Measurements from ENCODE around the gene DUSP16.
"Not testable (repeated sequence)": the region's sequence is repeated elsewhere in the genome, so short reads cannot be mapped to it uniquely, and the experiment has no call there.

Gene DUSP16

DNA sequence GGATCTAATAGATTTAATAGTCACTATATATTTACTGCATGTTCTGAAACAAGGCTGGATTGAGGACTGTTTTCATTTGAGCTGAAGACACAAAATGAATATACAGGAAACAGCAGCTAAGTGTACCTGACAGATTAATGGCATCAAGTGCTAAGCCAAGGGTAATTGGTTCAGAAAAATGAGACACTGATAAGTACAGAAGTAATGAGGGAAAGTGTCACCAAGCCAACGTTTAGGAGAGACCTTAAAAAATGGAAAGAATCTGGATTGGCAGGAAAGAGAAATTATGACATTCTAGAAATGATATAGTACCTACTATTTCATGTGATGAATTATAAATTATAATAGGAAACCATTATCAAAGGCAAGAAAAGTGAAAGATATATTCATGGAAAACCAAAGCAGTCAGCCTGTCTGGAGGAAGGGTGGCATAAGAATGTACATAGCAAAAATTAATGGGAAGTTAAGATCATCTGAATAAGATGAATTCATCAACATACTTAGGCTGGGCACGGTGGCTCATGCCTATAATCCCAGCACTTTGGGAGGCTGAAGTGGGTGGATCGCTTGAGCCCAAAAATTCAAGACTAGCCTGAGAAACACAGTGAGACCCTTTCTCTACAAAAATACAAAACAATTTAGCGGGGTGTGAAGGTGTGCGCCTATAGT, 21.0 kb upstream of the DUSP16 start:
- DNase-seq (ENCODE audit: low read depth in 2 of 2) = no peak

DNA sequence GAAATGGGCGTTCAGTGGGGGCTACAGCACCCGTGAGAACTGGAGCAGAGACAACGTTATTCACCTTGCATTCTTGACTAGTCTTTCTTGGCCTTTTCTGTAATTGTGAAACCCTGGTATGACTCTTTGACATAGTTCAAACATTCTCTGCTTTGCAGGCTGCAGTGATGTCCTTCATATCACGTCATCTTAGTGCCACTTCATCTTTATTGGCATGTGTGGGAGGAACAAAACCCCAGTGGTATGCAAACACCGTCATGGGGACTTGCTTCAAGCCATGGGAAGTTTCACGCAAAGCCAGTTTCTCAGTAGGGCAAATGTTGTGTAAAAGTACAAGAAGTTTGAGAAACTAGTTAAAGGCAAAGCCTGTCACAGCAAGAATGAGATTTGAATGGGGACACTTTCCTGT, 20.2 kb upstream of the DUSP16 start:
- no peak for DNase-seq (ENCODE audit: low read depth in 2 of 2)

DNA sequence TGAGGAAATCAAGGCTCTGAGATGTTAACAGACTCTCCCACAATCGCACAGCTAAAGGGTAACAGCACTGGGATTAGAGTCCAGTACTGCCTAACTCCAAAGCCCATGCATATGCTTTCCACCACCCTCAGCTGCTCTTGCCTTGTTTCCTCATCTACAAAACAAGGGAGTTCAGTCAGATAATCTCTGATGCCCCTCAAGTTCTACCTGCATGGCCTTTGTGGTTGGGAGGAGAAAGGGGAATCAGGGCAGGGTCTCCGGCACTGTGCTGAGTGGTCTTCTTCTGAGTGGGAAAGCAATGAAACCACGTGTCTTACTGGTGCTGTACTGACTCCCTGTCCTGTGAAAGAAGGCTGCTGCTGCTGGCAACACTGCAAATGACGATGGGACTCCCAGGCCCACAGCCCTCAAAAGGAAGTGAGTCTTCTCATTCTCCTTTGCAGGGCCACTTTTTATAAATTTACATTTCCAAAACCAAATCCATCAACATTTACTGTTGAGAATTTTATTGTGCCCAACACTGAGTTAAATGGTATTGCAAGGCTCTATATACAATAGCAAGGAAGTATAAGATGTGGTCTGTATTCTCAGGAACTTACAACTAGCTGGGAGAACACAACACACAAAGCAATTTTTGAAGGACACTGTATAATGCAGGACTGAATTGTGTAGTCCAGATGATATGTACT, 19.7 kb upstream of the DUSP16 start:
- DNase-seq (ENCODE audit: low read depth in 2 of 2) = no peak

DNA sequence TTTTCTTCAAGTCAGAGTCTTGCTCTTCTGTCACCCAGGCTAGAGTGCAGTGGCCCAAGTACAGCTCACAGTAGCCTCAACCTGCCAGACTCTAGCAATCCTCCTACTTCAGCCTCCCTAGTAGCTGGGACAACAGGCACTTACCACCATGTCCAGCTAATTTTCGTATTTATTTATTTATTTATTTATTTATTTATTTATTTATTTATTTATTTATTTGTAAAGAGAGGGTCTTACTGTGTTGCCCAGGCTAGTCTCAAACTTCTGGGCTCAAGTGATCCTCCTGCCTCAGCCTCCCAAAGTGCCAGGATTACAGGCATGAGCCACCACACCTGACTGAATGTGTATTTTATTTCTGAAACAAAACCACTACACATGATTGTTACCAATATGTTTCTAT, 18.1 kb upstream of the DUSP16 start:
- not testable (repeated sequence) for DNase-seq (ENCODE audit: low read depth in 2 of 2)

DNA sequence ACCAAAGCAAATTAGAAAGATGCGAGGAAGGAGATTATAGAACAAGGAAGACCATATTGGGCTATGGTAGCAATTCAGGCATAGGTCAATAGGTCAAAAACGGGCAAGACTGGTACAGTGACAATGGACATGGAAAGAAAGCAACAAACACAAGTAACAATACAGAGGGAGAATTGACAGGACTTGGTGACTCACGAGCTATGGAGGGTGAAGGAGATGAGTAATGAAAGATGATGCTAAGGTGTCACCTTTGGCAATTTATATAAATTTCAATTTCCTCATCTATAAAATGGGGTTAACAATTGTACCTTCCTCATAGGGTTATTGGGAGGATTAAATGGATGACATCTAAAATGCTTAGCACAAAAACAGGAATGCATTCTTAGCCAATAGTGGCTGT, 15.1 kb upstream of the DUSP16 start:
- no peak for DNase-seq (ENCODE audit: low read depth in 2 of 2)

DNA sequence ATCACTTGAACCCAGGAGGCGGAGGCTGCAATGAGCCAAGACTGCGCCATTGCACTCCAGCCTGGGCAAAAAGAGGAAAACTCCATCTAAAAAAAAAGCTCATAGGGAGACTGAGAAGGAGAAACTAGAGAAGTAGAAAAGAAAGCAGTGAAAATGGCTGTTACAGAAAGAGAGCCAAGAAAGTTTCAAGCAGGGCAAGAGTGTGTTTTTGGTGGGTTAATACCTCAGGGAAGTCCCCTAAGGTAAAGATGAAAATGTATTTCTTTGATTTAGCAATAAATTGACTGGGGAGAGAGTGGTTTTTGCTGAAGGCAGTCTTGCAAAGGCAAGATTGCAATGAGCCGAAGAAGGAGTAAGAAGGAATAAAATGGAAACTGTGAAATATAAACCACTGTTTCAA, 10.0 kb upstream of the DUSP16 start:
- DNase-seq (ENCODE audit: low read depth in 2 of 2) = no peak

DNA sequence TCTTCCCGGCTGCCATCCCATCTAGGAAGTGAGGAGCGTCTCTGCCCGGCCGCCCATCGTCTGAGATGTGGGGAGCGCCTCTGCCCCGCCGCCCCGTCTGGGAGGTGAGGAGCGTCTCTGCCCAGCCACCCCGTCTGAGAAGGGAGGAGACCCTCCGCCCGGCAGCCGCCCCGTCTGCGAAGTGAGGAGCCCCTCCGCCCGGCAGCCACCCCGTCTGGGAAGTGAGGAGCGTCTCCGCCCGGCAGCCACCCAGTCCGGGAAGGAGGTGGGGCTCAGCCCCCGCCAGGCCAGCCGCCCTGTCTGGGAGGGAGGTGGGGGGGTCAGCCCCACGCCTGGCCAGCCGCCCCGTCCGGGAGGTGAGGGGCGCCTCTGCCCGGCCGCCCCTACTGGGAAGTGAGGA, 3.3 kb upstream of the DUSP16 start:
- not testable (repeated sequence) for DNase-seq (ENCODE audit: low read depth in 2 of 2)

DNA sequence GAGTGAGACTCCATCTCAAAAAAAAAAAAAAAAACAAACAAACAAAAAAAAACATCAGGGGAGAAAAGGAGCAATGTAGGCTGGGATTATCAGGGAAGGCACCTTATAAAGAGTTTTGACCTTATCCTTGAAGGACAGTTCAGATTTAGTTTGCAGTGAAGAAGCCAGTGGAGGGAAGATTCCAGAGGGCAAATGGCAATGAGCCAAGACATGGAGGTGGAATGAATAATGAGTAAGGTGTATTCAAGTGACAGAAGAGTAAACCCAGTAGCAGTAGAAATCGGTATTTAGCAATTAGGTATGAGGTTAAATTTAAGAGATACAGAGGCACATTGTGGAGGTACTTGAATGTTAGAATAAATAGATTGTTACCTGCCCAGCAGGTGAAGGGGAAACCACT, 2.2 kb upstream of the DUSP16 start:
- DNase-seq (ENCODE audit: low read depth in 2 of 2) = no peak

DNA sequence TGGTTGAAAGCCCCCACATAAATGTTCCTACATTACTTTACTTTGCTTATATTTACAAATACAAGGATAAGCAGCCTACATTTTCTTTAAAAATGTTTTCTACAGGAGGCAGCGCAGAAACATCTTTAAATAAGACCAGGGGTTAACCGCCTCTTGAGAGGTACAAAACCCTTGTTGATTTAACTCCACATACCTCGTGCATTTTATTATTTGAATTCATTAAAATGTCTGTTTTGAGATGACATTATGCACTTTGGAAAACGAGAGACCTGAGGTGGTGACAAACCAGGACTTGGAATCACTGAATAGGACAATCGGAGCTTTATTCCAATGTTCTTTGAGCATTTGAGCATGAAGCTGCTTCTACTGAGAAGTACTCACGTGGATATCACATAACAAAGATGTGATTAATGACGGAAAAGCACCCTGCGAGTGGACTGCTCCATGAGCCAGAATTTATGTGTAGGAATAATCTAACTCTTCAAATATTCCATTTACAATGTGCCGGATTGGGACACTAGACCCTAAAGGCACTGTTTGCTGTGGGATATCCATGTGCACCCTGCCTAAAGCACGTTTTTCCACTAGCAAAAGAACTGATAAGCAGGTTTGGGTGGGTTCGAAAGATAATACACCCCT, 746 bp upstream of the DUSP16 start:
- DNase-seq (ENCODE audit: low read depth in 2 of 2) = no peak

DNA sequence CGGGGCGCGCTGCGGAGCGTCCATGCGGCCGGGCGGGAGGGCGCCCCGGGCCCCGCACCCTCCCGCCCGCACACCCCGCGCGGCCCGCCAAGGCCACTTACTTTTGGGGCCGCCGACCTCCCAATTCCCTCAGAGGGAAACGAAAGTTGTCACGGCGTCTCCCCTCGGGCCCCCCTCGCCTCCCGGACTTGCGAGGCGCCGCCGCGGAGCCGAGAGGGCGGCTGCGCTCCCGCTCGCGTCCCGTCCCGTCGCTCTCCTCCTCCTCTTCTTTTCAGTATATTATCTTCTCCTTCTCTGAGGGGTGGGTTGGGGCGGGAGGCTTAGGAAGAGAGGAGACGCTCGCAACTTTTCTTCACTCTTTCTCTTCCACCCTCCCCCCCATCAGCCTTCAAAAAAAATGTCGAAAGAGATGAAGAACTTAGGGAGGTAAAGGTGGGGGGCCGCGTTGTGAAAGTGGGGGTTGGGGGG, 613 bp downstream of the DUSP16 start:
- no peak for DNase-seq (ENCODE audit: low read depth in 2 of 2)

DNA sequence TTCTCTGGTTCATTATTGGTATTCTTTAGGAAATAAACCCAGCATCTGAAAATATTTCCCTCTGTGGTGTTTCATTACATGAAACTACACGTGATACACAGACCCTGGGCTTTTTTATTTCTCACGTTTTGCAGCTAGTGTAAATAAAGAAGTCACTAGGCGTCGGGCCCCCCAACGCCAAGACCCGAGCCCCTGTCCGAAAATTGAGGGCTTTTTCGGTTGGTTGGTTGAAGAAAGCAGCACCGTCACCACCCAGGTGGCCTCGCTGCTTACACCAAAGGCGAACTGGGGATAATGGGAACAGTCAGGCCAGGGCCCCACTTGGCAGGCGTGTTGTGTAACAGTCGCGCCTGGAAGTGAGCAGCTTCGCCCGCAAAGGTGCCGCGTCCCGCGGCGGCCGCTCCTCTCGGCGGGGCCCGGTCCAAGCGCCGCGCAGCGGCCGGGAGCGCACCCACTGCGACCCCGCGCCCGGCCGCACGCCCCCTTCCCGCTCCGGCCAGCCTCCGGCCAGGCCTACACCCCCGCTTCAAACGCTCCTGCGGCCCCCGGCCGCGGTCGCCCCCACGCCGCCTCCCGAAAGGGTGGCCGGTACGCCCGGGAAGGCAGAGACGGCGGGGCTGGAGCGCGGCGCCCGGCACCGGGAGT, 1.2 kb downstream of the DUSP16 start:
- peak in 1 of 2 donors; percentile 29 for DNase-seq (ENCODE audit: low read depth in 2 of 2)

DNA sequence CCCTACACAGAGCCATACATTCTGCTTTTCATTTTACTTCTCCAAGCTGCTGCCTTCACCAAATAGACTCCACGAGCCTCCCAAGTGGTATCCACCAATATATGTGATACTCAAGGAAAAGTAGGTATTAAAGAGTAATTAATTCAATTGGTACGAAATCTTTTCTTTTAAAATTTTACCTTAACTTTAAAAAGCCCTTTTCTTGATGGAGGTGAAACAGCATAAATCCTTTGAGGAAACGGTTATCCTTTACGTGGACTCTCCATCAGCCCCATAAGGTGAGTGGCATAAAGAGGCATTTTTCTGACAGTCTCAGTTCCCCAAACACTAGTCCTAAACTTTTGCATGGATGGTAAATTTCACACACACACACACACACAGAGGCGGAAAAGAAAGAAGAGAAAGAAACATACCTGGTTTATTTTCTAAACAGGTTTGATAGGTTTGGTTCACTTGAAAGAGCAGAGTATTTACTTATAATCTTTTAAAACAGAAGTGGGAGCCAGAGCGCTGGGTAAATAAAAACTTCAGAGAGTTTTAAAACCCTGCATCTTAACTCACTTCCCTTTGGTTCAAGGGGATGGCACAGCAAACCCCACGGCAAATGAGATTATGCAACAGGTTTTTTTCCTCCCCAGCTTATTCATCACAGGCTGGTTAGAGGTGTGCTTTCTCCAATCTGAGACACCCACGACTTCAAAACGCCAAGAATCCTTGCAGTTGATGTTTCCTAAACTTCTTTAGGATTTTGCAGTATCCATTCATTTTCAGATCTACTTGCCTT, 1.9 kb downstream of the DUSP16 start:
- peak; percentile 14 to 21 for DNase-seq (ENCODE audit: low read depth in 2 of 2)

DNA sequence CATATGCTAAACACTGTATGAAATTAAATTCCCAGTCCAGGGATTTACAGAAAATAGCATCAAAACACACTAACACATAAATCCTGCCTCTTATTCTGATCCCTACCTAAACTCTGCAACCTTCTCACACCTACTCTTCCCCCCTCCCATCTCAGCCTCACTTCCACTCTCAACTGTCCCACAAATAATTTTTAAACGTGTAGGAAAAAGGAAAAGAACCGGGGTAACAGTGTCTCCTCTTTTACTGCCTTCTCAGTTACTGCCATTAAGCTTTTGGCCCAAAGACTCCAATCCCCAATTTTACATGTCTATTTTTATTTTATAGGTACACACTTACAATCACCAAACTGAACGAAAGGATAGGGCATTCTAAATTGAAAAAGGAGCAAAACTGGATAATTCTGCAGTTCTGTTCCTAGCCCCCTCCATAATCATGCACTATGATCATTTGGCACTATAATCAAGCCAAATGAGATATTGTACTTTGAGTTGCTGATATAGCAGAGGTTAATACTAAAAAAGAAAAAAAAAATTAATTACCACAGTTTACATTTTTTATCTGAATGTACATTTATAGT, 2.9 kb downstream of the DUSP16 start:
- DNase-seq (ENCODE audit: low read depth in 2 of 2) = no peak

DNA sequence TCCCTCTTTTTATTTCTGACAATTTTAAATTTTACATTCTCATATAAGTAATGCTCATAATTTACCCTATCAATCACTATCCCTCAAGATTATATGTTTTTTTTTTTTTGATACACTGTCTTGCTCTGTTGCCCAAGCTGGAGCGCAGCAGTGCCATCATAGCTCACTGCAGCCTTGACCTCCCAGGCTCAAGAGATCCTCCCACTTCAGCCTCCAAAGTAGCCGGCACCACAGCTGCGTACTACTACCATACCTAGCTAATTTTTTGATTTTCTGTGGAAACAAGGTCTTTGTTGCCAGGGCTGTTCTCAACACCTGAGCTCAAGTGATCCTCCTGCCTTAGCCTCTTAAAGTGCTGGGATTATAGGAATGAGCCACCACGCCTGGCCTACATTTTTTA, 4.4 kb downstream of the DUSP16 start:
- DNase-seq (ENCODE audit: low read depth in 2 of 2) = no peak

DNA sequence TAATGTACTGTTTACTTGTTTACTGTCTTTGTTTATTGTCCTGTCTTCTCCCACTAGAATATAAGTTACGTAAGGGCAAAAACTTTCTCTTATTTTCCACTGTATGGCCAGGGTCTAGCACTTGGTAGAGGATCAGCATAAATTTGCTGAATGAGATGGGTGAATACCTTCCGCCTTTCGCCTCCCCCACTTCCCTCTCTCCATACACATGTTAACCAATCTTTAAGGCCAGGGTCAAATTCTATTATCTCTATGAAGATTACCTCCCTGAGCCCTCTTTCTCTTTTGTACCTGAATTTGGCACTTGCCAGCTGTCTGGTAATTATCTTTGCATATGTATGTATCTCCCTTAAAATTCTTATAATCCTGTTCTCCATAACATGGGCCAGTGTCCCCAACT, 4.9 kb downstream of the DUSP16 start:
- no peak for DNase-seq (ENCODE audit: low read depth in 2 of 2)

DNA sequence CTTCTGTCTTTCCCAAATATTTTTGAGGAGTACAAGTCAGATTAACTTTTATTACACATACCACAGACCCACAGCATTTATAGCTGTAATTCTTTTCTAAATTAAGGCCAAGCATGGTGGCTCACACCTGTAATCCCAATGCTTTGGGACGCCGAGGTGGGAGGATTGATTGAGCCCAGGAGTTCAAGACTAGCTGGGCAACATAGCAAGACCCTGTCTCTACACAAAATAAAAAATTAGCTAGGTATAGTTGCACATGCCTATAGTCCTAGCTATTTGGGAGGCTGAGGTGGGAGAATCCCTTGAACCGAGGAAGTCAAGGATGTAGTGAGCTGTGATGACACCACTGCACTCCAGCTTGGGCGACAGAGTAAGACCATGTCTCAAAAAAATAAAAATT, 7.0 kb downstream of the DUSP16 start:
- no peak for DNase-seq (ENCODE audit: low read depth in 2 of 2)

DNA sequence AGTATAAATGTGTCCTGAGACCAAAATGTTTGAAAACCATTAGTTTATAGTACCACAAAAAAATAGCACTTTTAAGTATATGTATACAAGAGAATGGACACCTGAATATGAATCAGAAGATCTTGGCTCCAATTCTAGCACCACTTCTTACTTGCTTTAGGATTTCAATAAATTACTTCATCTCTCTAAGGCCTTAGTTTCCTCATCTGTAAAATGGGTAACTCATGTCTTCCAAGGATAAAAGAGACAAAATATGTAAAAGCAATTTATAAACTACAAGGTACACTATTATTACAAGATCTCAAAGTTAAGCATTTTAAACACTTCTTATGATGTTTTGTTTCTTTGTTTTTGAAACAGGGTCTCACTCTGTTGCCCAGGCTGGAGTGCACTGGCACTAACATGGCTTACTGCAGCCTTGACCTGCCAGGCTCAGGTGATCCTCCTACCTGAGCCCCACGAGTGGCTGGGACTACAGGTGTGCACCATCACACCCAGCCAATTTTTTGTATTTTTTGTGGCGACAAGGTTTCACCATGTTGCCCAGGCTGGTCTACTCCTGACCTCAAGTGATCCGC, 9.4 kb downstream of the DUSP16 start:
- no peak for DNase-seq (ENCODE audit: low read depth in 2 of 2)

DNA sequence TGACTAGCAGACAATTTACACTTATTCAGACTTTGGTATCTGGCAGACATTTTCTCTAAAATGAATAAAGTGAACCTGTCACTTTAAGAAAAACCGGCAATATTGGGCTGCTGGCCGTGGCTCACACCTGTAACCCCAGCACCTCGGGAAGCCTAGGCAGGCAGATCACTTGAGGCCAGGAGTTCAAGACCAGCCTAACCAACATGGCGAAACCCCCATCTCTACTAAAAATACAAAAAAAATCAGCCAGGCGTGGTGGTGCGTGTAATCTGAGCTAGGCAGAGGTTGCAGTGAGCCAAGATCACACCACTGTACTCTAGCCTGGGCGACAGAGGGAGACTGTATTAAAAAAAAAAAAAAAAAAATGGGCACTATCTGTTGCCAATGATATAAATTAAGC, 11.5 kb downstream of the DUSP16 start:
- no peak for DNase-seq (ENCODE audit: low read depth in 2 of 2)

DNA sequence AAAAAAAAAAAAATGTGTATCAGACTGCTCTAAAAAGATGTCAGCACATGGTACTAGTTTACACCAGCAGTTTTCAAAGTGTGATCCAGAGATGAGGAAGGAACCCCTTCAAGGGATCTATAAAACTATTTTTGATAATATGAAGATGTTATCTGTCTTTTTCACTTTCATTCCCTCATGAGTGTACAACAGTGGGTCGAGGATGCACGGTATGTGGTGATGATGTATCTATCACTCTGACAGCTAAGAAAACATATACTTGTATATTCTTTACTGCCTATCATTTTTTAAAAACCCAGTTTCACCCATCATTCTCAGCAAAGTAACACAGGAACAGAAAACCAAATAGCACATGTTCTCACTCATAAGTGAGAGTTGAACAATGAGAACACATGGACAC, 12.4 kb downstream of the DUSP16 start:
- DNase-seq (ENCODE audit: low read depth in 2 of 2) = no peak

DNA sequence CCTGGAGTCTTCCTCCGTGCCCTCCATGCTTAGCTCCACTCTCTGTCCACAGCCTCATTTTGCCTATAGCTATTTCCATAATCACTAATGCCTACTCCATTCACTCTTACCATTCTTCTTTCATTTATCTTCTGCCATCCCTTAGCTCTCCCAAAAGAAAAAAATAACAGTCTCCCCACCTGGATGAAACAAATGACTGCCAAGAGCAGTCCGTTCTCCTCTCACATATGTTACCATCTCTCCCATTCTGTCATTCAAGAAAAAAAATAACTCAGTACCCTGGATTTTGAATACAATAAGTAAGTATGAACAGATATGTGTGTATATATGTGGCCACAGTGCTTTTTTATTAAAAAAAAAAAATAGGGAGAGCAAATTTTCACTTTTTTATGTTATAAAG, 13.2 kb downstream of the DUSP16 start:
- no peak for DNase-seq (ENCODE audit: low read depth in 2 of 2)

DNA sequence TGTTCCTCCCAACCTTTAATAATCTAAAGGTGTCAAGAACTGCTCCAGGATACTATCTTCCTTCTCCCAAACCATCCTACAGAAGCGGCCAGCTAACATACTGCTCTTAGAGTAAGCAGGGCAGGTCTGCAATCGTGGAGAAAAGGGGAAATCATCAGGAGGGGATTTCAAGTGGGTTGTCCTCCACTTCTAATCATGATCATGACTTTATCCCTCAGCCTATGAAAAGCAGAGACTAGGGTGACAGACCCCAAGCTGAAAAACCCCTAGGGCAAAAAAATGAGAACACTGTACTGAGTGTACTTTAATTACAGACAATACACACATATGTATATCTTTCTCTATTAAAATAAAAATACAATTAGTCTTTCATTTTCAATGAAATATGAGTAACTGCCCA, 13.9 kb downstream of the DUSP16 start:
- DNase-seq (ENCODE audit: low read depth in 2 of 2) = no peak
